CD4-positive, alpha-beta T cell treated with Interleukin-1 beta for 1 hour (primary cell): ENCODE results near the gene NR1D1.
"Not testable (repeated sequence)": the region's sequence is repeated elsewhere in the genome, so short reads cannot be mapped to it uniquely, and the experiment has no call there.

Source experiments
- DNase-seq, 2 donors: peaks; one replicate each; pipeline ENCODE4 v3.0.0-alpha.2; 2020 to 2022

The NR1D1 gene

GRCh38 chr17:40100419-40100668, at the start of gene NR1D1:
Gene NR1D1, minus strand, starts transcription at chr17:40100589. Its CDS starts 495 bp downstream, at chr17:40100094.
- DNase-seq: no peak

DNA sequence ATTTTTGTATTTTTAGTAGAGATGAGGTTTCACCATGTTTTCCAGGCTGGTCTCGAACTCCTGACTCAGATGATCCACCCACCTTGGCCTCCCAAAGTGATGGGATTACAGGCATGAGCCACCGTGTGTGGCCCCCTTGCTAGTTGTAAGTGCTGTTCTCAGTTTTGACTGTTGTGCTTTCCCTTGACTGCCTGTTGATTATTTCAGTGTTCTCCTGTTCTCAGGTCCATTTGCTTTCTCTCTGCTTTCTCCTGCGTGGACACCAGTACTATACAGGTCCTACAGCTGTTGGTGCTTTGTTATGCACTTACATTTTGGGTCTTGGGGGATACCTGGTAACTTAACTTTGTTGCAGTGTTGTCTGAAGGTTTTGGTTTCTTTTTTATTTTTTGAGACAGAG, 48.1 kb upstream of the NR1D1 start:
- DNase-seq: no peak

- no peak for DNase-seq
Observed at GRCh38 chr17:40145476-40145875, 45.1 kb upstream of the NR1D1 start.

GRCh38 chr17:40143166-40143565, 42.8 kb upstream of the NR1D1 start:
- DNase-seq: not testable (repeated sequence)

- no peak for DNase-seq
Observed at GRCh38 chr17:40139566-40140058, 39.2 kb upstream of the NR1D1 start.

GRCh38 chr17:40135817-40136216, 35.4 kb upstream of the NR1D1 start:
- no peak for DNase-seq

DNA sequence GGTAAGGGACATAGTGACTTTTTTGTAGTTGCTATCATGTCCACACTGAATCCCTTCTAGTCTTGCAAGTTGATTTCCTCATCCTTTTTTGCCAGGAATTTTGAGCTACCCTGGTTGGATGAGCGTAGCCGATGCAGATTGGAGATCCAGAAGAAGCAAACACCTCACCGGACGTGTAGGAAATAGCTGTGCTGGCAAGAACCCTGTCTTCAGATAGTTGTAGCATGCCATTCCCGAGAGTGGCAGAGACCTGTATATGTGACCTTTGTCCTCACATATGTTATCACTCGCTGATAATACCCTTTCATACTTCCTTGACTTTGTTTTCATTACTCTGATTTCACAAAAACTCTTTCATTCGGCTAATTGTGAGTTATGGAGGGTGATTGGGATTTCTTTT, 33.8 kb upstream of the NR1D1 start:
- no peak for DNase-seq

DNA sequence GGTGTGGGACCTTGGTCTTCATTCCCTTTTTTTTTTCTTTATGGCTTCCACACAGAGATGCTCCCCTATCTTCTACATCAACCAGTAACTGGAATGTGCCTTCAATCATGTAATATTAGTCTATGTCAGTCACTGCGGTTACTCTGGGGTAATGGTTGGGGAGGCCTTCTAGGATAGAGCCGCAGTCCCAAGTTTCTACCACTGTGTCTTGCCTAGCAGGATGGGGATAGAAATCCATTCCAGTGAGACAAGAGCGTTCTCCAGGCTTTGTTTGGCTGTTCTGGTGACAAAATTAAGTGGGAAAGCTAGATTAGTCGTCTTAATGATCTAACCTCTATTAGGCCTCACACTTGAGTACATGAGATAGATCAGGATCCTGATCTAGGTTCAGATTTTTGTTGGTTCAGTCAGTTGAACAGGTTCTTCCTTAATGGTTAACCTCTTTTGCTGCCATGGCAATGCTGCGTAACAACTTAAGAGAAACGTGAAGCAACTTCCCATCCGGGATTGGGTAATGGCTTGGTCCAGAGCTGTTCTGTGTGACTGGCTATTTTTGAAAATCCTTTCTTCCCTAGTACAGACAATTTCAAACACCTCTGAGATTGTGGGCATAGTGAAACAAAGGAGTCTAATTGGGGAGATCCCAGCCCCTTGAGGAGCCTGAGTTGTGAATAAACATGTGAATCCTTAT, 30.1 kb upstream of the NR1D1 start:
- DNase-seq: peak in 1 of 2 donors; percentile 60

DNA sequence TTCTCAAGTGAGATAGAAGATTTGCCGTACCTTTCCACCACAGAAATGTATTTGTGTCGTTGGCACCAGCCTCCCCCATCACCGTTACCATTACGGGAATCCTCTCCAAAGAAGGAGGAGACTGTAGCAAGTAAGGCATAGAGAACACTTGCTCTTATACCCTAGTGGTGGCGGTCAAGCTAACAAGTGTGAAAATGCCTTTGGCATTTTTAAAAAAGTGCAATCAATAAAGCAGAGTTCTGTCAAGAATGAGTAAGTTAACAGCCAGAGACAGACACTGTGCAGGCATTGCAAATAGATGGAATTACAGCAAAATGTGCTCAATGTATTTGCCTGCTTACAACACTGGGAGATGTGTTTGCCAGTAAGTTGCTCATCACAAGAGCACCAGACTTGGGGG, 29.1 kb upstream of the NR1D1 start:
- no peak for DNase-seq

DNA sequence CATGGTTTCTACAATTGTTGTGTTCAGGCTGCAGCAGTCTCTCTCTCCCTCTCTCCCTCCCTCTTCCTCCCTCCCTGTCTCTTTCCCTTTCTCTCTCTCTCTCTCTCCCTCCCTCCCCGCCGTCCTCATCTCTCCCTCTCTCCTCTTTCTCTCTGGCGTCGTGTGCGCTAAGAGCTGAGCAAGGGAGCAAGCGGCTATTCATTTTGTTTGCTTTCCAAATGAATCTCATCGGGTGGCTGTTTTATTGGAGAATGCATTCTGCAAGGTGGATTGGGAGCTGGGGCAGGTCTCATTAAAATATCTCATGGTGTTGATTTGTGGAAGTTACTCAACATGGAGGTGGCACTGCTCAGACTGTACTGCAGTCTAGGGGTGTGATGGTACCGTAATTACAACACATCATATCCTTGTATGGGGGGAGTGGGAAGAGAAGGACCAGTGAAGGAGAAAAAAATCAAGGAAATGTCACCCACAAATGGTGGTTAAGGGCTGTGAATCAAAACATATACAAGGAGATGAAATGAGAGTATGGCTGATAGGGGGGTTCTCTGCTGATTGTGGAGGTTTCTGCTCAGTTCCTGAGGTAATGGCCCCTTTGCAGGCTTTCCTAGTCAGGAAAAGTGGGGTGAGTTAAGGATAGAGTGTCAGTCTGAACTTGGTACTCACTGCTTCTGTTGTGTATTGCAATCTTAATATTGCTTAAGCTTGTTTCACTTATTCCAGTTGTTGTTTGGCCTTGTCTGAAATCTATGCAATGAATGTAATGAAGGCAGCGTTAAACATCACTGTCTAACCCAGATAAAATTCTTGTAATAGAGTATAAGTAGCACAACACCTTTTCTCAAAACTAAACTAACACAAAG, 24.1 kb upstream of the NR1D1 start:
- no peak for DNase-seq

DNA sequence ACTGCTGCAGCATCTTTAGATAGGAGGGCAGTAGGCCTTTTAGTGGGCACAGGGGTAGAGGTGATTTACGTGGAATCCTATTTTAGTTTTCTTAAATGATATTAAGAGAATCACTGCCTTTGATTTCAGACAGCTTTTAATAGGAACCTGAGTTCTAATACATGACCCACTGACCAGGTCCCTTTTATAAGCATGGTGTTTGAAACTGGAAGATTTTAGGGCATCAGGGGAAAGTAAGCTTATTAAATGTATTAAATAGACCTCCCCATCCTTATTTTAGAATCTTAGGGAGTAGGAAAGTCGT, 23.4 kb upstream of the NR1D1 start:
- DNase-seq: no peak

GRCh38 chr17:40122999-40123810, 22.8 kb upstream of the NR1D1 start:
- DNase-seq: peak; percentile 55 to 59

DNA sequence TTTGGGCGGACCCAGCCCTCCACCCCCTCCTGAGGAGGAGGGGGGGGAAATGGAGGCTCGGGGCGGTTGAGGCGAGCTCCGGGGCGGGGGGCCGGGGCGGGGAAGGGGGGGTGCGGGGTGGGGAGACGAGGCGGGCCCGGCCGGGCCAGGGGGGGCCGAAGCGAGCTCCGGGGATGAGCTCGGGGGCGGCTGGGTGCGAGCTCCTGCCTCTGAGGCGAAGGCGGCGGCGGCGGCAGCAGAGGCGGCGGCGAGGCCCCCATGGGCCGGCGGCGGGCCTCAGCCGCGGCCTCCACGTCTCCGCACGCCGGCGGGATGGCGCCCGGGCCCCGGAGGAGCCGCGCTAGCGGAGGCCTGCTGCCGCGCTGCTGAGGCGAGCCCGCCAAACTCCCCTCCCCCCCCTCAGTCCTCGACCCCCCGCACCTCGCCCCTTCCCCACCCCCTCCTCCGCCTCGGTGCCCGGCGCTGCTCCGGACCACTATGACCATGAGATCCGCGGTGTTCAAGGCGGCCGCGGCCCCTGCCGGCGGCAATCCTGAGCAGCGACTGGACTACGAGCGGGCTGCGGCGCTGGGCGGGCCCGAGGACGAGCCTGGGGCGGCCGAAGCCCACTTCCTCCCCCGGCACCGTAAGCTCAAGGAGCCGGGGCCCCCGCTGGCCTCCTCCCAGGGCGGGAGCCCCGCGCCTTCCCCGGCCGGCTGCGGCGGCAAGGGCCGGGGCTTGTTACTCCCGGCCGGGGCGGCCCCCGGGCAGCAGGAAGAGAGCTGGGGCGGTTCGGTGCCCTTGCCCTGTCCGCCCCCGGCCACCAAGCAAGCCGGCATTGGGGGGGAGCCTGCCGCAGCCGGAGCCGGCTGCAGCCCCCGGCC, 22.0 kb upstream of the NR1D1 start:
- no peak for DNase-seq

DNA sequence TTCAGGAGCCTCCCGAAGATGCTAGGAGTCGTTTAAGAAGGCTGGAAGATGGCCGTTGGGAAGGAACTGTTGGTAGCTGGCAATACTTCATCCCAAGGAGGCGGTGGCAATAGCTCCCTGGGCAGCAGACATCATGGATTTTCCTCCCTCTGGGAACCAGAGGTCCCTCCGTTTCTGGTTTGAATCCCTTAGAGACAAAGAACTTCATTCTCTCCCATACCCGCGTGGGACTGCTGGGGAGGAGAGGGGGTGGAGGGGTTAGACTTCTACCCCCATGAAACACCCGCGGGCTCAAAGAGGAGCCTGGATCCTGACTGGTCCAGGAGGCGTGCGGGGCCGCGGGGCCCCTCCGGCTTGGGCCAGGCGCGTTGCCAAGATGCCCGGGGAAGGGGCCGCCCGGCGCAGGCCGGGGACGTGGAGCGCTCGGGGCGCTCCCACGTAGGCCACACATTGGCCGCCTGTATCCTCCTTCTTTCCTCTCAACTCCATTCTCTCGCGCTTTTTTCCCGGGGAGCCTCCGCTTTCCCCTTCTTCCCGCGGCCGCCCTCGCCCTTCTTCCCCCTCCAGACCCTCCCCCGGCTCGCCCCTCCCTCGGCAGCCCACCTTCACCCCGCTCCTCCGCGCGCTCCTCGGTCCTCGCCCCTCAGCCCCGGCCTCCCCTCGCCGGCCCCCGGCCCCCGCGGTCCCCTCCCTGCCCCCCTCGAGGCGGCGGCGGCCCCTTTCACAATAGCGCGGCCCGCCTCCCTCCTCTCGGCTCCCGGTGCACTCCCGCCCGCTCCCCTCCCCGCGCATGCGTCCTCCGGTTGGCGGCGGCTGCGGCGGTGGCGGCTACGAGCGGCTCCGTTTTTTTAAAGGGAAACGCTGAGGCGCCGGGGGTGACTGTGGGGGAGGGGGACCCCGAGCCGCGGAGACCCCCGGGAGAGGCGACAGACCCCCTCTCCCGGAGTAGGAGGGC, 21.1 kb upstream of the NR1D1 start, which contains the start of gene MSL1:
Gene MSL1 (plus strand): TSS at position 791 of the 955 bp plus-strand sequence. CDS start 642 bp downstream, outside the sequence.
- DNase-seq: peak; percentile 88 to 89

GRCh38 chr17:40115101-40115436, 14.7 kb upstream of the NR1D1 start:
- no peak for DNase-seq

GRCh38 chr17:40113907-40114245, 13.5 kb upstream of the NR1D1 start:
- DNase-seq: no peak

GRCh38 chr17:40113110-40113906, 12.9 kb upstream of the NR1D1 start:
- DNase-seq: peak; percentile 93 to 96

DNA sequence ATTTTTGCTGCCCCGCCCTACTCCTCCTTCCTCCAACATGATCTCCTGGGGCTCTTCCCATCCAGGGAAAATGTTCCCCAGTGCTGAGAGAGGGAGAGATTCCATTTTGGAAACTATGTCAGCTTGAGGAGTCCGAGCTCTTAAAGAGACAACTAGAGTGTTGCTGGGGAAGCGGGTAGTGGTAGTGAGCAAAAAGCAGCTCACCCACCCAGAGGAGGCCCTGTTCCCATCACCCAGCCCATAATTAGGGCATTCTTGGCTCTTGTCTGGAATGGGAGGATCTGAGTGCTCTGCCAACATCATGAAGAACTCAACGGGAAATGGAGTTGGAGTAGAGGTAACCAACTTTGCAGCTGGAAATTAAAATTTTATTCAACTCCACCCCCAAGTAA, 12.3 kb upstream of the NR1D1 start:
- no peak for DNase-seq

- no peak for DNase-seq
Observed at GRCh38 chr17:40112191-40112711, 11.9 kb upstream of the NR1D1 start.
